ENCODE data around the gene POC1A.

The POC1A gene

DNA sequence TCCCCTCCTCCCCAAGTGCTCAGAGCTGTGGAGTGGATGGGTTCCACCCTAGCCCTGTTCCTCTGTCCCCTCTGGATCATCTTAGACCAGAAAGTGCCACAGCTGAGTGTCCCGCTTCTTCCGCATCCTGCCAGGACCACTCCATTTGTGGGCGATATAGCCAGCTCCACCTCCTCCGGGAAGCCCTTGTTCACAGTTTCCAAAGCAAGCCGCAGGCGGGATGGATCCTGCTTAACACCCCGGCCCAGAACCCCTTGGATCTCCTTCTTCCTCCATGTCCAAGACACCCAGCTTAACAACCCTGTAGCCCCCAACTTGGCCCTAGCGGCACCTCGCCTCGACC lies 43.2 kb upstream of the POC1A start:
- Histone ChIP-seq H2BK5ac (ENCODE audit: low read depth, low read length, poor library complexity, severe bottlenecking) (no peak overlapping the region), H3K4ac (ENCODE audit: low read depth in 1 of 2, low read length in 2 of 2) (peak overlapping the region; percentile 75 to 92), H3K4me2 (ENCODE audit: low read length, poor library complexity, severe bottlenecking) (peak overlapping the region; percentile 62), H3K4me3 (ENCODE audit: insufficient read depth in 1 of 2, low read depth in 1 of 2, low read length in 2 of 2) (peak overlapping the region in 1 of 2 experiments; percentile 98), H4K8ac (ENCODE audit: low read length) (peak overlapping the region; percentile 87), H3K9ac (ENCODE audit: low read length) (peak overlapping the region; percentile 93), H2BK15ac (ENCODE audit: low read depth, poor library complexity, severe bottlenecking) (peak overlapping the region; percentile 90), H3K79me1 (replicated peaks; ENCODE audit: low read length, poor library complexity, severe bottlenecking) (peaks cover 18% of the 10 kb centered on the region), H2BK12ac (ENCODE audit: low read length in 2 of 2) (peak overlapping the region; percentile 75 to 92), H4K91ac (ENCODE audit: low read length) (peak overlapping the region; percentile 81), H3K9me3 (ENCODE audit: control insufficient read depth, low read length) (no peaks in the 10 kb centered on the region), H3K36me3 (ENCODE audit: control insufficient read depth in 1 of 2, insufficient read depth in 2 of 2, low read depth in 1 of 2, low read length in 2 of 2) (peaks cover 11 to 31% of the 10 kb centered on the region in 2 experiments), H3K27ac (ENCODE audit: low read length, poor library complexity, severe bottlenecking) (peak overlapping the region; percentile 52), H3K18ac (ENCODE audit: low read depth in 1 of 2, low read length in 2 of 2) (peak overlapping the region; percentile 68 to 88), H3K27me3 (ENCODE audit: control insufficient read depth in 1 of 2, insufficient read depth in 1 of 2, low read length in 2 of 2) (no peaks in the 10 kb centered on the region), H2BK120ac (ENCODE audit: low read depth, low read length) (peak overlapping the region; percentile 65), H3K4me1 (ENCODE audit: control insufficient read depth, insufficient read depth, low read depth, low read length) (peaks cover 20% of the 10 kb centered on the region), H2AFZ (ENCODE audit: low read depth, low read length) (peak overlapping the region; percentile 92), H3K23ac (ENCODE audit: low read length in 2 of 2) (peak overlapping the region in 1 of 2 experiments; percentile 85), H3K14ac (ENCODE audit: low read length in 2 of 2) (peak overlapping the region in 1 of 2 experiments; percentile 82), H2AK5ac (ENCODE audit: low read length, severe bottlenecking) (peak overlapping the region; percentile 94)
- DNase-seq = no peak
- 57% methylated on average over 10 of the region's 10 CpGs for WGBS

DNA sequence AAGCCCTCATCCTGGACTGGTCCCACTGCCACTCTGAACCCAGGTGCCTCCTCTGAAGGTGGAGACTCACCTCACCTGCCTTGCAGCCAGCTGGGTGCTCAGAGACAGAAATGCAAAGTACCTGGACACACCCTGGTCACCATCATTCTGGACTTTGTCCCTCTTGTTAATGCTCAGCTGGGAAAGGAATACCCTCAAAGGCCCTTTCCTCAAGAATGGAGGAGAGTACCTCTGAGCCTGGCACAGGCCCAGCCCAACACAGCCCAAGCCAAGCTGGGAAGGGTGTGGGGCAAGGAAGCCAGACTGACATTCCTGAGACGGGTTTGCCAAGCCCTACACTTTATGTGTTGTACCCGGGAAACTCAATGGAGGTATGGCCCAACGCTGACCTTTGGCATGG lies 42.8 kb upstream of the POC1A start:
- Histone ChIP-seq H3K4me1 (ENCODE audit: control insufficient read depth, insufficient read depth, low read depth, low read length) (peaks cover 20% of the 10 kb centered on the region), H2AFZ (ENCODE audit: low read depth, low read length) (no peak overlapping the region), H2AK5ac (ENCODE audit: low read length, severe bottlenecking) (peak overlapping the region; percentile 94), H3K4me3 (ENCODE audit: insufficient read depth in 1 of 2, low read depth in 1 of 2, low read length in 2 of 2) (no peak overlapping the region), H4K8ac (ENCODE audit: low read length) (peak overlapping the region; percentile 87), H2BK5ac (ENCODE audit: low read depth, low read length, poor library complexity, severe bottlenecking) (no peak overlapping the region), H3K18ac (ENCODE audit: low read depth in 1 of 2, low read length in 2 of 2) (peak overlapping the region; percentile 68 to 88), H2BK15ac (ENCODE audit: low read depth, poor library complexity, severe bottlenecking) (peak overlapping the region; percentile 90), H3K23ac (ENCODE audit: low read length in 2 of 2) (no peak overlapping the region), H3K36me3 (ENCODE audit: control insufficient read depth in 1 of 2, insufficient read depth in 2 of 2, low read depth in 1 of 2, low read length in 2 of 2) (peaks cover 9 to 26% of the 10 kb centered on the region in 2 experiments), H2BK12ac (ENCODE audit: low read length in 2 of 2) (peak overlapping the region; percentile 75 to 92), H3K14ac (ENCODE audit: low read length in 2 of 2) (peak overlapping the region in 1 of 2 experiments; percentile 53), H3K27me3 (ENCODE audit: control insufficient read depth in 1 of 2, insufficient read depth in 1 of 2, low read length in 2 of 2) (no peaks in the 10 kb centered on the region), H3K27ac (ENCODE audit: low read length, poor library complexity, severe bottlenecking) (no peak overlapping the region), H3K9ac (ENCODE audit: low read length) (no peak overlapping the region), H3K4ac (ENCODE audit: low read depth in 1 of 2, low read length in 2 of 2) (peak overlapping the region; percentile 88 to 92), H3K9me3 (ENCODE audit: control insufficient read depth, low read length) (no peaks in the 10 kb centered on the region), H3K79me1 (replicated peaks; ENCODE audit: low read length, poor library complexity, severe bottlenecking) (peaks cover 18% of the 10 kb centered on the region), H4K91ac (ENCODE audit: low read length) (peak overlapping the region; percentile 81), H3K4me2 (ENCODE audit: low read length, poor library complexity, severe bottlenecking) (no peak overlapping the region), H2BK120ac (ENCODE audit: low read depth, low read length) (peak overlapping the region; percentile 65)
- DNase-seq = no peak
- 90% methylated on average over 3 of the region's 3 CpGs for WGBS

DNA sequence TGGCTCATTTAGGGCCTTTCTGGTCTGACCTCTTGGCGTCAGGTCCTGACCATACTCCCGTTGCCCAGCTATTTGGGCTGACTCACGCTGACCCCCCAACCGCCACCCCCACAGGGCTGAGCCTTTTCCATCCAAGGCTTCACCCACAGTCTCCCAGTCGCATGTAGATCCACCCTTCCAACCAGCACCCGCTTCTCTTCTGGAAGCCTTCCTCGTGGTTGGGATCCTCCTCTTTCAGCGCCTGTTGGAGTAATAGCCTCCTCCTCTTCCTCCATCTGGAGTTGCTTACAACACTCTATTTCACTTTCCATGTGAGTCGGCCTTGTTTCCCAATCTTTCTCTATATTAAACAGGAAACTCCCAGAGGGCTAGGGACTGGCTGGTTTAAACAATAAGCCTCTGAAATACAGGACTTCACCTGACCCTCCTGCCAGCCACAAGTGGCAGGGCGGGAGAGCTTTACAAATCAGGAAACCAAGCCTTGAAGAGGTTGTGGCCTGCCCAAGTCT lies 41.7 kb upstream of the POC1A start:
- Histone ChIP-seq H2BK5ac (ENCODE audit: low read depth, low read length, poor library complexity, severe bottlenecking) (no peak overlapping the region), H2BK12ac (ENCODE audit: low read length in 2 of 2) (peak overlapping the region; percentile 43 to 55), H3K36me3 (ENCODE audit: control insufficient read depth in 1 of 2, insufficient read depth in 2 of 2, low read depth in 1 of 2, low read length in 2 of 2) (peaks cover 5 to 15% of the 10 kb centered on the region in 2 experiments), H3K23ac (ENCODE audit: low read length in 2 of 2) (no peak overlapping the region), H2BK15ac (ENCODE audit: low read depth, poor library complexity, severe bottlenecking) (peak overlapping the region; percentile 50), H3K4me2 (ENCODE audit: low read length, poor library complexity, severe bottlenecking) (no peak overlapping the region), H3K9ac (ENCODE audit: low read length) (peak overlapping the region; percentile 44), H3K14ac (ENCODE audit: low read length in 2 of 2) (no peak overlapping the region), H4K8ac (ENCODE audit: low read length) (no peak overlapping the region), H3K27ac (ENCODE audit: low read length, poor library complexity, severe bottlenecking) (no peak overlapping the region), H3K18ac (ENCODE audit: low read depth in 1 of 2, low read length in 2 of 2) (peak overlapping the region in 1 of 2 experiments; percentile 81), H2AK5ac (ENCODE audit: low read length, severe bottlenecking) (no peak overlapping the region), H3K9me3 (ENCODE audit: control insufficient read depth, low read length) (no peaks in the 10 kb centered on the region), H2AFZ (ENCODE audit: low read depth, low read length) (no peak overlapping the region), H4K91ac (ENCODE audit: low read length) (no peak overlapping the region), H3K4me1 (ENCODE audit: control insufficient read depth, insufficient read depth, low read depth, low read length) (peaks cover 20% of the 10 kb centered on the region), H3K27me3 (ENCODE audit: control insufficient read depth in 1 of 2, insufficient read depth in 1 of 2, low read length in 2 of 2) (no peaks in the 10 kb centered on the region), H2BK120ac (ENCODE audit: low read depth, low read length) (no peak overlapping the region), H3K4me3 (ENCODE audit: insufficient read depth in 1 of 2, low read depth in 1 of 2, low read length in 2 of 2) (no peak overlapping the region), H3K79me1 (replicated peaks; ENCODE audit: low read length, poor library complexity, severe bottlenecking) (peaks cover 14% of the 10 kb centered on the region), H3K4ac (ENCODE audit: low read depth in 1 of 2, low read length in 2 of 2) (peak overlapping the region; percentile 3 to 34)
- 83% methylated on average over 10 of the region's 10 CpGs for WGBS
- DNase-seq = peak; percentile 88

DNA sequence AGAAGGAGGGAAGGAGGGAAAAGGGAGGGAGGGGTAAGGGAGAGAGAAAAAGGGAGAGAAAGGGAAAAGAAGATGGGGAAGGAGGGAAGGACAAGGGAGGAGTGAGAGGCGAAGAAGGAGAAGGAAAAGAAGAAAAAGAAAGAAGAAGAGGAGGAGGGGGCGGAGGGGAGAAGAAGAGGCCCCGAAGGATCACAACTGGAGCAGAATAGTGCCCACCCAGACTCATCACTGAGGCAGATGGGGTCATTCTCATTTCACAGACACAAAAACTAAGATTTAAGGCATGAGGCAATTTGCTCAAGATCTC lies 41.0 kb upstream of the POC1A start:
- Histone ChIP-seq H3K4me2 (ENCODE audit: low read length, poor library complexity, severe bottlenecking) (no peak overlapping the region), H4K8ac (ENCODE audit: low read length) (no peak overlapping the region), H3K23ac (ENCODE audit: low read length in 2 of 2) (no peak overlapping the region), H2BK12ac (ENCODE audit: low read length in 2 of 2) (peak overlapping the region; percentile 4 to 72), H3K4me1 (ENCODE audit: control insufficient read depth, insufficient read depth, low read depth, low read length) (peaks cover 20% of the 10 kb centered on the region), H3K14ac (ENCODE audit: low read length in 2 of 2) (no peak overlapping the region), H4K91ac (ENCODE audit: low read length) (no peak overlapping the region), H2AK5ac (ENCODE audit: low read length, severe bottlenecking) (no peak overlapping the region), H2BK120ac (ENCODE audit: low read depth, low read length) (no peak overlapping the region), H2BK5ac (ENCODE audit: low read depth, low read length, poor library complexity, severe bottlenecking) (no peak overlapping the region), H3K27me3 (ENCODE audit: control insufficient read depth in 1 of 2, insufficient read depth in 1 of 2, low read length in 2 of 2) (no peaks in the 10 kb centered on the region), H3K27ac (ENCODE audit: low read length, poor library complexity, severe bottlenecking) (no peak overlapping the region), H3K18ac (ENCODE audit: low read depth in 1 of 2, low read length in 2 of 2) (peak overlapping the region in 1 of 2 experiments; percentile 6), H3K4me3 (ENCODE audit: insufficient read depth in 1 of 2, low read depth in 1 of 2, low read length in 2 of 2) (no peak overlapping the region), H3K36me3 (ENCODE audit: control insufficient read depth in 1 of 2, insufficient read depth in 2 of 2, low read depth in 1 of 2, low read length in 2 of 2) (peaks cover 5 to 11% of the 10 kb centered on the region in 2 experiments), H2BK15ac (ENCODE audit: low read depth, poor library complexity, severe bottlenecking) (no peak overlapping the region), H2AFZ (ENCODE audit: low read depth, low read length) (no peak overlapping the region), H3K79me1 (replicated peaks; ENCODE audit: low read length, poor library complexity, severe bottlenecking) (peaks cover 12% of the 10 kb centered on the region), H3K4ac (ENCODE audit: low read depth in 1 of 2, low read length in 2 of 2) (no peak overlapping the region), H3K9me3 (ENCODE audit: control insufficient read depth, low read length) (no peaks in the 10 kb centered on the region), H3K9ac (ENCODE audit: low read length) (no peak overlapping the region)
- WGBS = 94% methylated on average over 3 of the region's 3 CpGs
- DNase-seq = no peak

All from mesenchymal stem cell (in vitro differentiated cells and primary cell).